GM18909 (cell line): ENCODE data around the gene STARD3.

Experiments
- ATAC-seq: cut with Tn5 transposase; IDR thresholded peaks from one replicate; pipeline ENCODE4 v1.9.1; 2021; ENCODE audit warnings: mild to moderate bottlenecking; ENCODE audit not compliant: unreplicated experiment, poor library complexity

STARD3 gene

DNA sequence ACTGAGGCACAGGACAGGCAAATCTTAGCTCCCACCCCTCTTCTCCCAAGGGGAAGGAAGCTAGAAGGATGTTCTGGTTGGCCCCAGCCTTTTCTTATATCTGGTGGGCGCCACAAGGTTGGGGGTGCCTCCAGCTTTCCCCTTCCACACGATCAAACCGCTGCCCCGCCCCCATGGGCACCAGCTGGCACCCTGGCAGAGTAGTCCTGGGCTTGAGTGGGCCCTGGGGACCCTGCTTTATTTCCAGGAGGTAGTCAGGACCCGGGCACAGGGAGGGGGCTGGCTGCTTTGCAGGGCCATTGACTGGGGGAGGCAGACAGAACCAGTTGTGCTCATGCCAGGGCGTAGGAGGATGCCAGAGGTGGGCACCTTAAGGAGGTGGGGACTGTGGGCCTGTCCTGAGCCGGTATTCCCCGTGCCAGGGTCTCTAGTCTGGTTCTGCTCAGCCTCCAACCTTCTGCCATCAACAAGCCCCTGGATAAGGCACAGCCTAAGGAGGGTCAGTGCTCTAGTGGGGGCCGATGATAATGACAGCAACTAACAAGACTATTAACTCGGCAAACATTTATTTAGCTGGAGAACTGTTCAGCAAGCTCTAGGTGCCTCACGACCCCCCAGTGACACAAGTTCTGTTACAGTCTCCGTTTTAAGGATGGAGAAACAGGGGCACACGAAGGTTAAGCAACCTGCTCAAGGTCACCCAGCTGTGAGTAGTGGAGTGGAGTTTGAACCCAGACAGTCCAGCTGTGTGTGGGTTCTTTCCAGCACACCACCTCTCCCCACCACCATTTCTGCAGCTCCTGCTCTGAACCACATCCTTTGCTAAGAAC is 17.8 kb upstream of the STARD3 start:
- no peak for ATAC-seq

DNA sequence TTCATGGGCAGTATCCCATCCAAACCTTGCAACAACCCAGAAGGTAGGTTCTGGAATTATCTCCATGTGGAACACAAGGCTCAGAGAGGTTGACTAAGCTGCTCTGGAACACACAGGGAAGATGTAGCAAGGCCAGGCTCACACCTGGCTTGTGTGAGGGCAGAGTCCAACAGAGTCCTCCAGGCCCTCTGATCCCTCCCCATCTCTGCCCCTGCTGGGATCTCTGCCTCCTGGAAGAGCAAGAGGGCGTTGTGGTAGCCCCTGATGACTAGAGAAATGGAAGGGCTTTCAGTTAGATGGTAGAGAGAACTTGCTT is 17.2 kb upstream of the STARD3 start:
- ATAC-seq, result no peak

DNA sequence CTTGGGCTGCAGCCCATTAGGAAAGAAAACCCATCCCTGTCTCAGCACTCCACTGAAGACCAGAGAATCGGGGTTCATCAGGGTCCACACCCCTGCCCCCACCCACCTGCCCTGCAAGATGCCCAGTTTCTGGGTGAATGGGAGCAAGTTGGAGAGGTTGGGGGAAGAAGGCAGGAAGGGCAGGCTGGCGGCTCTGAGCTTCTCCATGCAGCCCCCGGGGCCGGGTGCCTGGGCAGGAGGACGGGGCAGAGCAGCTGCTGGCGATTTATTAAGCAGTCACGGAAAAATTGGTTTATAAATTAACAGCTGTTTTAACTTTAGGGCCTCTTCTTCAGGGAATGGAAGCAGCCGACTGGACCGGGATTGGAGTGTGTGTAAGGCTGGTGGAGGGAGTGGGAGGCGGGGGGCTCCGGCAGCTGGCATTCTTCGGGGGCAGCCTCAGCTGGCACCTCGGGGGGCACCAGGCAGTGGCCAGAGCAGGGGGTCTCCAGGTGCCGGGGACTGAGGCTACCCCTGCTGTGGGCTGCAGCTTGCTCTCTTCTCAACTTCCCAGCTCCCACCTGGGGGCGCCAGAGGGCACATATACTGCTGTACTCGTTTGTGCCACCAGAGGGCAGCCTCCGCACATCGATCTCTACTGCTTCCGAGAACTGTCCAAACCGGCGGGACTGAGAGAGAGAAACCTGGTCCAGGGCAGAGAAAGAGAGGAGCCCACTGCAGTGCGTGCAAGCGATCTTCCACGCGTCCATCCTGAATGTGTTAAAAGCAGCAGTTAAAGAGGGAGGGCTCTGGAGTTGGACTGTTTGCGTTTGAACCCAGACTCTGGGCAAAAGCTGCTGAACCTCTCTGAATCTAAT is 15.2 kb upstream of the STARD3 start:
- peak; percentile 61 for ATAC-seq

DNA sequence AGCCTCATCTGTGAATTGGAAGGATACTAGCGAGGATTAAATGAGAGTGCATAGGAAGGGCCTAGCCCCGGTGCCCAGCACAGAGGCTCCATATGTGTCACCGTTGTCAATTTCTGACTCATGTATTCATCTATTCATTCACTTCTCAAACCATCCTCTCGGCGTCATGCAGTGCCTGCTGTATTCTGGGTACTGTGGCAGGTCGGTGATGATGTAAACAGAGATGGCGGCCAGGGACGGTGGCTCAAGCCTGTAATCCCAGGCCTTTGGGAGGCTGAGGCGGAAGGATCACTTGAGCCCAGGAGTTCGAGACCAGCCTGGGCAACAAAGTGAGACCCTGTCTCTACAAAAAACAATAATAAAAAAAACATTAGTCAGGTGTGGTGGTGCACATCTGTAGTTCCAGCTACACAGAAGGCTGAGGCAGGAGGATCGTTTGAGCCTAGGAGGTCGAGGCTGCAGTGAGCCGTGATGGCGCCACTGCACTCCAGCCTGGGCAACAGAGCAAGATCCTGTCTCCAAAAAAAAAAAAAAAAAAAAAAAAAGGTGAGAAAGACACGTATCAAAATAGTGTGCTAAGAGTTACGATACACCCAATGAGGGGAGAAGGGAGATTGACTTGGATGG is 14.5 kb upstream of the STARD3 start:
- peak; percentile 7 for ATAC-seq

DNA sequence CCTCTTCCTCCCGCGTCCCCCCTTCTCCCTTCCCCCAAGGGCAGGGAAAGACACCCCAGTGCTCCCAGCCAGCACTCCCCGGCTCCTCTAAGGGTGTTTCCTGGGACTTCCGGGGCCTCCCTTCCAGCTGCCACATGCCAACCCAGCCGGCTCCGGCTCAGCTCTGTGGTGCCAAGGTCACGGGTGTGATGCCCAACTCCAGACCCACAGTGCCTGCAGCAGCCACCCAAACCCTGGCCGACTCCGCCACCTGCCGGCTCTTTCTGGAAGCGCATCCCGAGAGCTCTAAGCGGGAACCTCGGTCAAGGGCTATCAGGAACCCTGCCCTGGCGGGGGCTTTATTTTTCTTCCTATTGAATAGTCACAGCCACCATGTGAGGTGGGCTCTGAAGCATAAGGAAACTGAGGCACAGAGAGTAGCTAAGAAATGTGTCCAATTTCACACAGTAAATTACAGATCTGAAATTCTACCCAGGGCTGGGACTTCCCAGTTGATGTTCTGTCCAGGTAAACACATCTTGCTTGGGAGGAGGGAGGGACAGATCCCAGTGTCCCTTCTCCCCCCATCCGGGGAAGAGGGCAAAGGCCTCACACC is 13.5 kb upstream of the STARD3 start:
- ATAC-seq, result peak; percentile 47

DNA sequence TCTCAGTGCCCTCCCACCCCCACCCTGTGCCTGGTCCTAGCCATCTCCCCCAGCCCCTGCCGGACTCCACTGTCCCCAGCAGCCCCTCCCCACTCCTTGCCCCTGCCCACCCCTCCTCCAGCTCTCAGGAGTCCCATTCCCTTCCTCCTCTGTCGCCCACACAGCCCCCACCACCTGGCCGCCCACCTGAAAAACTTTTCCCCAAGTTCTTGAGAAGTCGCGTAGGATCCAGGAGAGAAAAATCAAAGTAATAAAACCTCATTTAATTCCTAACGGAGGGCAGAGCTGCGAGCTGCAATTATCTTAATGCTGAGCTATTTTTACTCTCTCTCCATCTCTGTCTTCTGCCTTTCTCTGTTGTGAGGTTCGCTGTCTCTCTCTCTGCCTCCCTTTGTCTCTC is 12.6 kb upstream of the STARD3 start:
- no peak for ATAC-seq

DNA sequence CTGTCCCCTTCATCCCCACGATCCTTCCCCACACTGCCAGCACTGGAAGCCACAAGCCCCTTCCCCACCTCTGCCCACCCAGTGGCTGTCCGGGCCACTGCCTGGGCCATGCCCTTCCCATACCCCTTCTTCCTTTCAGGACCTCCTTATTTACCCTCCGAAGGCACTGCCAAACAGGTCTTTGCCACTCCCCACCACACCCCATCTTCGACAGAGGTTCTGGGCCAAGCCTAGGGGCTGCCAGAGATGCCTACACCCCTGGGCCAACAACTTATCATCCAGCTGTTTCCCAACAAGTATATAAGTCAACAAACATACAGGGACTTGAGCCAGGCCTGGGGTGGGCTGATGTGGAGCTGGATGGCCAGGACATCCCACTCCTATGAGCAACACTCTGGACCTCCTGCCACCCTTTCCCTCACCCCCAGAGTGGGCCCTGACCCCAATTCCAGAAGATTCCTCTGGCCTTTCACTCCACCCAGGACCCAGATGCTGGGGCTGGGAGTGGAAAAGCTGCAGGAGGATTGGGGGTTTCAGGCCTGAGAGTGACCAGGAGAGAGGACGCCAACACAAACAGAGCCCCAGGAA is 11.7 kb upstream of the STARD3 start:
- no peak for ATAC-seq

DNA sequence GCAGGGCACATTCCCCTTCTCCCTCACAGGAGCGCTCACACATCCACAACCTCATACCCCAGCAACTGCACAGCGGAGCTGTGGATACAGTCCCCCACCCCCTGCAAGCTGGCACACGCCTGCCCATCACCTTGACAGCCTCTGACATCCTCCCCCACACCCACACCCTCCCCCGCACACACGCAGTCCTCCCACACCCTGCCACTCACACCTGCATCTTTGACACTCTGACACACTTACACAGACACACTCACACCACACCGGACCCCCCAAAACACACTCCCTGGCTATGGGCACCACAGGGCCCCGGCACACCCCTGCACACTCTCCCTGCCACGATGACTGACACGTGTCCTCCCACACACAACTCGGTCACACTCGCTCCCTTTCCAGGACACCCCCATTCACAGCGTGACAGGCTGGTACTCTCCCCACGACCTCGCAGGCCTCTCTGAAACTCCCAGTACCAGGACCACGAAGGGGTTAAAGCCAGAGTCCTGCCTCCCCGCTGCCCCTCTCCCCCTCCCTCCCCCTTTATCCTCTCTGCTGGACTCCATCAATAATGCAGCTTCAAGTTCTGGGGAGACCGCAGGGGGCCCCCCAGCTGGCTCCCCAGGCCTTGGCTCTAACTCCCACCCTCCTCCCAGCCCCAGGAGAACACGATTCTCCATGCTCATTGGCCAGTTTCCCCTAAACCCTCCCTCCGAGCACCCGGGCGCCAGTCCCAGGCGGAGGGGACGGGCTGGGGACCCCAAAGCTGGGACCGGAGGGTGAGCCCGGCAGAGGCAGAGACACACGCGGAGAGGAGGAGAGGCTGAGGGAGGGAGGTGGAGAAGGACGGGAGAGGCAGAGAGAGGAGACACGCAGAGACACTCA is 10.5 kb upstream of the STARD3 start, which contains the start of gene PPP1R1B:
PPP1R1B (plus strand) TSS at position 782 of the 876 bp plus-strand sequence. CDS start 441 bp downstream, outside the sequence.
- no peak for ATAC-seq

DNA sequence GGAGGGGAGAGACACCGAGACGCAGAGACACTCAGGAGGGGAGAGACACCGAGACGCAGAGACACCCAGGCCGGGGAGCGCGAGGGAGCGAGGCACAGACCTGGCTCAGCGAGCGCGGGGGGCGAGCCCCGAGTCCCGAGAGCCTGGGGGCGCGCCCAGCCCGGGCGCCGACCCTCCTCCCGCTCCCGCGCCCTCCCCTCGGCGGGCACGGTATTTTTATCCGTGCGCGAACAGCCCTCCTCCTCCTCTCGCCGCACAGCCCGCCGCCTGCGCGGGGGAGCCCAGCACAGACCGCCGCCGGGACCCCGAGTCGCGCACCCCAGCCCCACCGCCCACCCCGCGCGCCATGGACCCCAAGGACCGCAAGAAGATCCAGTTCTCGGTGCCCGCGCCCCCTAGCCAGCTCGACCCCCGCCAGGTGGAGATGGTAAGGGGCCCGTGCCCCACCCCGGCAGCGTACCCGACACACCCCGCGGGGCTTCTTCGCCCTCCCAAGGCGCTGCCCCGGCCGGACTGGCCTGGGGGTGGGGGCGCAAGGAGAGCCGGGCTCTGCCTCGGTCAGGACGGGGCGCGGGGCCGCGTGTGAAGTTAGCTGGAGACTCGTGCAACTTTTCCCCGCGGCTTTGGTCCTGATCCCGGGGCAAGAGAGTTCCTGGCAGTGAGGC is 9.8 kb upstream of the STARD3 start:
- no peak for ATAC-seq

DNA sequence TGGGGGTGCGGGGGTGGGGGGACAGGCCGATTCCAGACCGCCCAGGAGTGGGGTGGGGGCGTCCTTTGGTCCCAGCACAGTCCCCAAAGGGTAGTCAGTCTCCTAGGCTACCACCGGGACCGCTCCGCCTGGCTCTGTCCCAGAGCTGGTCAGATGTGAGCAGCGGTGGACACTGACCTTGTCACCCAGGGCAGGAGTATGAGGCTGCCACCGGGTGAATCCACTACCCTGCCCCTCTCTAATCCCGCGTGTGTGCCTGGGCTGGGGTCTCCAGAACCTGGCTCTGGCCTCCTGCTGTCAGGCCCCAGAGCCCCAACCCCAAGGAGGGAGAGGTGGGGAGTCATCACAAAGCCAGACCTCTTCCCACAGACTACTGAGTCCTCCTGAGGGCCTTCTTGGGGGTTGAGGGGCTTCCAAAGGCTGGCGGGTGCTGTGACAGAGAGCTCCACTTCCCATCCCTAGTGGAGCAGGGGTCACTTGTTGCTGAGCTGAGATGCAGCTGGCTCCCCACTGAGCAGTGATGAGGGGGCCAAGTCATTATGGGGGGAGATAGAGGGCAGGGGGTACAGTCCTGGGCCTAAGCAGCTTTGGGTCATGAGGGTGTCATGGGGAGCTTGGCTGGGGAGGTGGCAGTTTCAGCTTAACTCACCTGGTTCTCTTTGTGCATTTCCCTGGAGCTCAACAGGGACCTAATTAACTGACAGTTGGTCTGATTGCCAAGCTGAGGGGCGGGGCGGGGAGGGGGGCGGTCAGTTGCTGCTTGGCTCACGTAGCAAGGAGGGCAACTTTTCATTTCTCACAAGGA is 9.0 kb upstream of the STARD3 start:
- ATAC-seq, result no peak

DNA sequence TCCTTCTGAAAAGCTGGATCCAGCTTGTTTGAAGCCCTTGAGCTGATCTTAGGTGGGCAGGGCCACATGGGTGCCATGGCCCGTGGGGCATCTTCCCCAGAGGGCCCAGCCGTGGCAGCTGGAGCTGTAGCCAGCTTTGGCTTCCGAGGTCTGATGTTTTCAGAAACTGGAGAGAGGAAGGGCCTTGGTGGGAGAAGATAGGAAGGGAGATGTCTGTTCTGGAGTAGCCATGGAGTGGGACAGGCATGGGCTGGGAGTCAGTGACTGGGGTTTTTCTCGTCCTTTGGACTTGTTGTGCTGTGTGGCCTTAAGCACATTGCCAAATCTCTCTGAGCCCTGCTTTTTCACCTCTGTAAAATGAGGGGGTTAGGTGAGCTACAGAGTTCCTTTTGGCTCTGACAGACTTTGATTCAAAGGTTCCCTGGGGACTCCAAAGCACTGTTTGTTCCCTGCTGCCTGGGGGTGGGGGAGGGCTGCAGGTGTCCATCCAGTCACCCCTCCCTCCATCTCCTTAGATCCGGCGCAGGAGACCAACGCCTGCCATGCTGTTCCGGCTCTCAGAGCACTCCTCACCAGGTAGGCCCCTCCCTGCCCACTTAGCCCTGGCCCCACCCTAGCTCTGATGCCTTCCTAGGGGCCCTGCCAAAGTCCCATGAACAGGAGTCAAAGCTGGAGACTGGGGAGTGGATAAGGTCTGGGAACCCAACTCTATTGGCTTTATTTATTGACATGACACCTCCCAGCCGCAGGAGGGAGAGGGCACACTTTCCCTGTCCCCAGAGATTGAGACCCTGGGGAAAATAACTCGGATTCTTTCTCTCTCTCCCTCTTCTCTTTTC is 8.1 kb upstream of the STARD3 start:
- no peak for ATAC-seq

DNA sequence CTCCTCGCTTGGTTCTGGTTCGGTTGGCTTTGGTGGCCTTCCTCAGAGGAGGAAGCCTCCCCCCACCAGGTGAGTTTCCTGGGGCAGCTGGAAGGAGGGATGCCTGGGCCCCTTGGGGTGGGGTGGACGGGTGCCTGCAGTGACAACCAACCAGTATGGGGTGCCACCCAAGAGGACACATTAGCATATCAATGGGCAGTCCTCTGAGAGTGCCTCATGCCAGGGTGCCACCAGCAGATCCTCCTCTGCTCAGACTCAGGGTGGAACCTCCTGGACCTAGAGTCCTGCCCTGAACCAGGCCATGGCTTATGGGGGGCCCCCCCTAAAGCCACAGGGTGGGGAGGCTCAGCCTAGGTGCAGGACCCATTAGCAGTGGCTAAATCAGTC is 7.5 kb upstream of the STARD3 start:
- no peak for ATAC-seq

DNA sequence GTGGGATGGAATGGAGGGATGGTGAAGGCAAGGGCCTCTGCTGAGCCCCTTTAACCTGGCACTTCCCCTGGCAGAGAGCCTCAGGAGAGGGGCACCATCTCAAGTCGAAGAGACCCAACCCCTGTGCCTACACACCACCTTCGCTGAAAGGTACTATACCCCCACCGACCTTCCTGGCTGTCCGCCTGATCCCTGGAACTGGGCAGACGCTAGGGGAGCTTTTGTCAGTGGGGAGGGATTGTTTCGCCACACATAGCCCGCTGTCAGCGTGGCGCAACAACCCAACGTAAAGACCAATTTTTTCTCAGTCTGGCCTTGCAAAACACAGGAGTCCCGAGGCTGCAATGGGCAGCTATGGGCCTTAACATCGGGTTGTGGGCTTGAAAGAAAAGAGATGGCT is 7.0 kb upstream of the STARD3 start:
- no peak for ATAC-seq

DNA sequence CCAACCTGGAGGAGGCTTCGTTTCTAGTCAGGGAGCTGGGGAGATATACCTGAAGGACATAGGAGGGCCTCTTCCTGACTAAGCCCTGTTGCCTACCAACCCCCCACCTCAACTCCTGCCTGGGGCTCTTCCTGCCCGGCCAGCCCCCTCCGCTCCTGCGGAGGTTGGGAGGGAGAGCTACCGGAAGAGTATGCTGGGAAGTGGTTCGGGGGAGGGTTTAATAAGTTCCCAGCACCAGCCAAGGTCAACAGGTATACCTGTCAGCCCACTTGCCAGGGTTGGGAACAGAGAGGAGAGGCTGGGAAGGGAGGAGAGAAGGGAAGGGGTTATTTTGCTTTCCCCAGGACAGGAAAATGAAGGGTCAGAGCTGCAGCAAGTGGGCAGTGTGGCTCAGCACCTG is 5.5 kb upstream of the STARD3 start:
- no peak for ATAC-seq

DNA sequence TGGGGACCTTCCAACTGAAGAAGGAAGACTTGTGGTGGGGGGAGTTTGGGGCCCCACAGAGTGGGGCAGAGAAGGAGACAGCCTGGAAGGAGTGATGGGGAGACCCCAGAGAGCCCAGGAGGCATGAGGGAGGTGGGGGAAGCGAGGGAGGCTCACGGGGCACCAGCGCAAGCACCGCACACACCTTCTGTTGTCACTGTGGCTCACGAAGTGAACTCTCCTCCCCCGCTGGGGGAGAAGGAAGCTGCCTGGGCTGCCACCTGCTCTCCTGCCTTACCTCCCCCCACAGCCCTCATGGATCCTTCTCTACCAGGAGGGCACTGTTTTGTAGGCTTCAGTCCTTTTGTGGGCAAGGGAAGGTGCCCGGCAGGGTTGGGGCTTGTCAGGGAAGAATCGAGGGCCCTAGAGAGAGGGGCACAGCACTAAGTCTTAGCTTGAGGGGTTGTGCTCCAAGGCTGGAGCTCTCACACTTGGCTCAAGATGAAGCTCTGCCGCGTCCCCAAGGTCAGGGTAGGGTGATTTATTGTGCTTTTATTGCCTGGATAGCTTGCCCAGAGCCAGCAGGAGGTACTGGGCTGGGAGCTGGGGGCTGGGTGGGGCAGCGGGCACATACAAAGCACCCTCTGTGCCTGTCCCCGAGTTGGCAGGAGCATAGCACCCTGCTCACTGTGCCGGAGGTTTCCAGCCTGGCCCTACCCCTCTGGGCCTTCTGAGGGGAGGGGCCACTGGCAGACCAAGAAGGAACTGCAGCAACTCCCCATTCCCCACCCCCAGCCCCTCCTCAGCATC is 4.6 kb upstream of the STARD3 start:
- ATAC-seq, result no peak

DNA sequence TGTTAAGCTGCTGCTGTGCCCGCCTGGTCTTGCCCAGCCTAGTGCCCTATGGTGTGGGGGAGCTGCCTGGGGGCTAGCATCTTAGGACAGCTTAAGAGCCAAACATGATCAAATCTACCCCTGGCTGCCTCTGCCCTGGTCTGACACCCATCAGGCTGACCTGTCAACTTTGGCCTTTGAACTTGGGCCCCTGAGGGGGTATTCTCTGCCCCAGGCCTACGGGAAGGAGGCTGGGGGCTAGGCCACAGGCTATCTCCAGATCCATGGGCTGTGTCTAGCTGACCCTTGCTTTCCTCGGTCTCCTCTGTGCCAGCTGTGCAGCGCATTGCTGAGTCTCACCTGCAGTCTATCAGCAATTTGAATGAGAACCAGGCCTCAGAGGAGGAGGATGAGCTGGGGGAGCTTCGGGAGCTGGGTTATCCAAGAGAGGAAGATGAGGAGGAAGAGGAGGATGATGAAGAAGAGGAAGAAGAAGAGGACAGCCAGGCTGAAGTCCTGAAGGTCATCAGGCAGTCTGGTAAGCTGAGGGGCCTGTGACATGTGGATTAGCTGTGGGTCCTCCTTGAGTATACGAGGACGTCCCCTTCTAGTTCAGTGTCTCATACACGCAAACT is 3.3 kb upstream of the STARD3 start:
- ATAC-seq, result no peak
